Adrenal gland (tissue), 12 donors: ENCODE measurements around the gene MINK1. TPM values are rescaled to one million over a fixed set of nuclear protein-coding genes. Genes with fewer than 3 reads are reported as not detected.
"Not testable (repeated sequence)": the region's sequence is repeated elsewhere in the genome, so short reads cannot be mapped to it uniquely, and the experiment has no call there.

Source experiments
- DNase-seq, 7 donors: peaks; one replicate each; pipeline ENCODE4 v3.0.0-alpha.2; 2019 to 2020
- H3K27ac ChIP-seq, 5 donors: fragments of 200-600 bp; sonication (generic) in 4 of 5; 1 replicate in 3 of 5; 2 replicates in 2 of 5; pipeline versions ENCODE4 v1.5.1 to v1.8.0; 2016 to 2020; ENCODE audit warnings: mild to moderate bottlenecking in 1 of 5
- H3K27me3 ChIP-seq: fragments of 200-600 bp; 2 replicates; pipeline ENCODE4 v1.8.0; 2021
- H3K36me3 ChIP-seq, 2 donors: fragments of 200-600 bp; replicated peaks in 1 of 2; 1 replicate in 1 of 2; 2 replicates in 1 of 2; pipeline versions ENCODE4 v1.5.1 to v1.8.0; 2018 to 2022
- H3K4me1 ChIP-seq, 2 donors: fragments of 200-600 bp; replicated peaks in 1 of 2; 1 replicate in 1 of 2; 2 replicates in 1 of 2; pipeline versions ENCODE4 v1.5.1 to v1.8.0; 2018 to 2021
- H3K4me3 ChIP-seq, 4 donors: fragments of 200-600 bp; sonication (generic) in 3 of 4; one replicate each; pipeline ENCODE4 v1.5.1; 2016 to 2018
- H3K9me3 ChIP-seq, 3 donors: fragments of 200-600 bp; sonication (generic) in 1 of 3; replicated peaks in 1 of 3; 1 replicate in 2 of 3; 2 replicates in 1 of 3; pipeline versions ENCODE4 v1.5.1 to v1.8.0; 2016 to 2021
- POLR2A ChIP-seq, 2 donors: fragments of 450-650 bp; IDR thresholded peaks; one replicate each; pipeline ENCODE4 v1.6.1; 2017; ENCODE audit warnings: antibody characterized with exemption in 2 of 2, mild to moderate bottlenecking in 2 of 2, moderate library complexity in 1 of 2
- WGBS, 4 donors: extraction: QIAGEN DNeasy Blood & Tissue Kit in 2 of 4; methylation state at CpG; one replicate each; pipeline versions ENCODE4 v1.1.5 to v1.1.7; 2013 to 2017; 5-methylcytosine and 5-hydroxymethylcytosine counted together
- intact Hi-C, 2 donors: fragments of 100-400 bp; cut with DNase I; formaldehyde crosslinking; loops; one replicate each; pipeline versions ENCODE4 v1.14.1 to v1.15.0; 2022 to 2023
- polyA plus RNA-seq, 3 donors: library from polyadenylated mRNA; stranded (reverse); fragments of 200-250 nt in 2 of 3; fragments of 350-450 nt in 1 of 3; fragmentation: Illumina TruSeq in 1 of 3; extraction: RNeasy Lipid Tissue Mini Kit (QIAGEN cat#74804) in 1 of 3; gene quantifications; one replicate each; pipeline ENCODE4 v1.2.3, GENCODE V29; 2013 to 2014
- total RNA-seq, 9 donors: library from RNA; depleted of rRNA in 4 of 9; stranded (reverse); fragments of >200 nt in 4 of 9; fragments of 120-200 nt in 1 of 9; fragmentation: NEBNext Ultra II Directional in 1 of 9; extraction: Animal tissue kit (Norgen Biotek cat#: 25700) in 1 of 9; gene quantifications; one replicate each; pipeline versions ENCODE4 v1.1.0 to v1.2.4, GENCODE V29; 2013 to 2023
- TF ChIP-seq, protein P1 (sequence below), 6 experiments: fragments of 450-650 bp in 4 of 6; fragments of 200-600 bp in 2 of 6; sonication (generic) in 1 of 6; IDR thresholded peaks; 1 replicate in 5 of 6; 2 replicates in 1 of 6; pipeline versions ENCODE4 v1.5.1 to v1.8.0; 2016 to 2021; ENCODE audit warnings: antibody characterized with exemption in 6 of 6, mild to moderate bottlenecking in 2 of 6, moderate library complexity in 1 of 6
- donor health status: healthy with polysubstance abuse.
- donor health status: Bipolar disorder and iron deficiency.
- donor health status: DM: yes; HTN: yes; CAD: no.
- donor health status: DM: no; HTN: no; CAD: no.
- donor health status: DM: no; HTN: no; CAD: no.
- donor health status: DM: yes; HTN: yes; CAD: no.

MINK1 gene
- total and polyA plus RNA-seq, 12 donors, result 21.5 to 135 (median 50.4) TPM

DNA sequence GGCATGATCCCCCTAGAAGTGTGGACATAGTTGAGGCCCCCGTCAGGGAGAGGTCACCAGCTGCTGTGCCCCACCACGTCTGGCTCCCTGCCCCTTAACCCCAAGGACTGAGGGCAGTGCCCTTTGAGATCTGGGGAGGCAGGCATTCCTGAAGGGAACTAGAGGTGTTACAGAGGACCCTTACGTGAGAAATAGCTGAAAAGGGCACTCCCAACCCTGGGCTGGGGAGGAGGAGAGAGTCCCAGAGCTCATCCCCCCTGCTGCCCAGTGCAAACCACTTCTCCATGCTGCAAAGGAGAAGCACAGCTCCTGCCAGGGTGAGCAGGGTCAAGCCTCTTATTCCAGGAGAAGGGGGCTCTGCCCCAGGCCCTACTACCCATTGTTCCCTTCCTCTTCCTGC, 10.3 kb upstream of the MINK1 start:
- TF ChIP-seq, protein P1, sequence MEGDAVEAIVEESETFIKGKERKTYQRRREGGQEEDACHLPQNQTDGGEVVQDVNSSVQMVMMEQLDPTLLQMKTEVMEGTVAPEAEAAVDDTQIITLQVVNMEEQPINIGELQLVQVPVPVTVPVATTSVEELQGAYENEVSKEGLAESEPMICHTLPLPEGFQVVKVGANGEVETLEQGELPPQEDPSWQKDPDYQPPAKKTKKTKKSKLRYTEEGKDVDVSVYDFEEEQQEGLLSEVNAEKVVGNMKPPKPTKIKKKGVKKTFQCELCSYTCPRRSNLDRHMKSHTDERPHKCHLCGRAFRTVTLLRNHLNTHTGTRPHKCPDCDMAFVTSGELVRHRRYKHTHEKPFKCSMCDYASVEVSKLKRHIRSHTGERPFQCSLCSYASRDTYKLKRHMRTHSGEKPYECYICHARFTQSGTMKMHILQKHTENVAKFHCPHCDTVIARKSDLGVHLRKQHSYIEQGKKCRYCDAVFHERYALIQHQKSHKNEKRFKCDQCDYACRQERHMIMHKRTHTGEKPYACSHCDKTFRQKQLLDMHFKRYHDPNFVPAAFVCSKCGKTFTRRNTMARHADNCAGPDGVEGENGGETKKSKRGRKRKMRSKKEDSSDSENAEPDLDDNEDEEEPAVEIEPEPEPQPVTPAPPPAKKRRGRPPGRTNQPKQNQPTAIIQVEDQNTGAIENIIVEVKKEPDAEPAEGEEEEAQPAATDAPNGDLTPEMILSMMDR (IDR thresholded peaks at IDR 0.05), result no peak
- TF ChIP-seq POLR2A (IDR thresholded peaks at IDR 0.05), result no peak

DNA sequence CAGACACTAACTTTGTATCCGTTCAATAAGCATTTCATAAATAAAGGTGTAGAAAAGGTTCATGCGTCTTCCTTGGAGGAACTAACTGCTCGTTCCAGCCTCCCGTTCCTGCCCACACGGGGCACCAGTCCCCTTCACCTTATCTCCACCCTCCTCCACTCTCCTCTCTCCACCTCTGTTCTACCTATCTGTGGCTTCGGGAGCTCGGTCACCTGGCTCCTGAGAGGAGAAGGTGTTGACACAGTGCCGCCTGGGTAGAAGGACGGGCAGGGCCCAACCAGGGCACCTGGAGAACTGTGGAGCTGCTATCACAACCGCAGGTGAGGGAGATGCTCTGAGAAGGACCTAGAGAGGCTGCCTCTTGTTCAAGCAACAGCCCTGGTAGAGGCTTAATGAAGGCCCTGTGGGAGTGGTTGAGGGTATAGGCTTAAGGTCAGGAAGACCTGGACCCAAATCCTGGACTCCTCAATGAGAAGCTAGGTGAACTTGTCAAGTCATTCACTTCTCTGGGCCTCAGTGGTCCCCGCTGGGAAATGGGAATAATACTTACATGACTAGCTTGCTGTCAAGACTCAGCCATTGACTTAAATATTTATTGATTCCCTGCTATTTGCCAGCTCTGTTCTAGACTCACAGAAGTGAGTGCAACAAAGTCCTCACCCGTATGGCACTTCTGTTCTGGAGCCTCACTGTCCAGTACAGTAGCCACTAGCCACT, 9.6 kb upstream of the MINK1 start:
- TF ChIP-seq, protein P1 (IDR thresholded peaks at IDR 0.05), result no peak
- 83 to 86% (median 85%) methylated on average over 7 to 12 of the region's 12 CpGs for WGBS, 4 donors
- H3K4me3 ChIP-seq, result no peak overlapping the region
- no peak for DNase-seq
- no peaks in the 10 kb centered on the region for H3K9me3 ChIP-seq
- no peaks in the 10 kb centered on the region for H3K36me3 ChIP-seq
- no peaks in the 10 kb centered on the region for H3K4me1 ChIP-seq
- intact Hi-C loops, result no loop called here
- H3K27ac ChIP-seq, result no peak overlapping the region
- no peaks in the 10 kb centered on the region for H3K27me3 ChIP-seq

More for the DNA sequence above, 10.3 kb upstream of the MINK1 start:
- Histone ChIP-seq H3K9me3 (no peaks in the 10 kb centered on the region), H3K27ac (no peak overlapping the region), H3K4me1 (no peaks in the 10 kb centered on the region), H3K27me3 (no peaks in the 10 kb centered on the region), H3K4me3 (no peak overlapping the region), H3K36me3 (no peaks in the 10 kb centered on the region)
- 80 to 90% (median 81%) methylated on average over 2 to 3 of the region's 3 CpGs; no CpG with 5 or more reads in 1 of the 4 donors for WGBS, 4 donors
- intact Hi-C loops, result no loop called here
- no peak for DNase-seq

DNA sequence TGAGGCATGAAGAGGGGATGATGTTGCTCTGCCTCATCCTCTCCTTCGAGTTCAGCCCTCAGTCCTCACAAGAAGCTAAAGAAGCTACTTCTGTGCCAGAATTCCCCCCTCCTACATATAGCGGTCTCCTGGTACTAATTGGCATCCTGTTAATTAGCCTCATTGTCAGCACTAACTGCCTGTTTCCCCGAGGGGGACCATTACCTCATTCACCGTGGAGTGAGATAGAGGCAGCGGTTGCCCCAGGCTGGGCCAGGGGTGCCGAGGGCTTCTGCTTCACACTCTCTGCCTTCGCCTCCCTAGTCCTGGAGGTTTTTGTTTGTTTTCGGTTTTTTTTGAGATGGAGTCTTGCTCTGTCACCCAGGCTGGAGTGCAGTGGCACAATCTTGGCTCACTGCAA, 5.7 kb upstream of the MINK1 start:
- intact Hi-C loops, result no loop called here
- H3K36me3 ChIP-seq, result no peaks in the 10 kb centered on the region

DNA sequence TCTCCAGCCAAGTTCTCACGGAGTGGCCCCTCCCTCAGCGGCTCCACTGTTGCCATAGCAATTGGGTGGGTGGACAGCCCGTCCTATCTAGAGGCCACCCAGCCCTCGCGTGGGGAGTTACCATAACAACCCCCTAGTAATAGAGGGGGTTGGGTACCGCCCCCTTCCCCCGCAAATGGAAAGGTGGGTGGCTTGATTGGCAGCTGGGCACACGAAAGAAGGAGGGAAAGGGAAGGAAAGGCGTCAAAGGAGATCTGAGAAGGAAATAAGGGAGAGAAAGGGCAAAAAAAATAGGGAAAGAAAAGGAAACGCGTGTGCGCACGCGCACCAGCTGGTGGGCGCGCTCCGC, 337 bp upstream of the MINK1 start:
- Histone ChIP-seq H3K4me1 (peaks cover 29 to 39% of the 10 kb centered on the region in 2 donors), H3K27ac (peak overlapping the region in 4 of 5 donors; percentile 82 to 96 (median 87)), H3K4me3 (peak overlapping the region in 1 of 4 donors; percentile 86)
- H3K36me3 ChIP-seq, intact Hi-C loops, DNase-seq, H3K27me3 ChIP-seq, H3K9me3 ChIP-seq: not testable (repeated sequence)
- 0% methylated on average over 8 to 12 of the region's 17 CpGs for WGBS, 4 donors

More for the DNA sequence above, 5.7 kb upstream of the MINK1 start:
- 75 to 80% (median 77%) methylated on average over 8 of the region's 8 CpGs for WGBS, 4 donors
- H3K9me3 ChIP-seq, result no peaks in the 10 kb centered on the region
- H3K27me3 ChIP-seq, result no peaks in the 10 kb centered on the region
- no peaks in the 10 kb centered on the region for H3K4me1 ChIP-seq
- TF ChIP-seq, protein P1 (IDR thresholded peaks at IDR 0.05), result no peak
- no peak for TF ChIP-seq POLR2A (IDR thresholded peaks at IDR 0.05)
- no peak overlapping the region for H3K4me3 ChIP-seq
- DNase-seq, result no peak
- H3K27ac ChIP-seq, result no peak overlapping the region
